Esophagus (tissue), 2 donors: ENCODE measurements around the gene ASAP3. TPM values are rescaled to one million over a fixed set of nuclear protein-coding genes. Genes with fewer than 3 reads are reported as not detected.

Source experiments
- H3K27ac ChIP-seq, 2 donors: one replicate each; pipeline ENCODE4 v1.5.1; 2013; ENCODE audit warnings: low read depth in 2 of 2, mild to moderate bottlenecking in 2 of 2, inconsistent platforms in 1 of 2, low read length in 1 of 2, moderate library complexity in 1 of 2
- H3K27me3 ChIP-seq, 2 donors: one replicate each; pipeline ENCODE4 v1.6.1; 2013; ENCODE audit warnings: low read length in 2 of 2, control low read depth in 1 of 2, mild to moderate bottlenecking in 1 of 2; ENCODE audit not compliant: insufficient read depth in 2 of 2, control insufficient read depth in 1 of 2
- H3K36me3 ChIP-seq, 2 donors: one replicate each; pipeline ENCODE4 v1.6.1; 2013; ENCODE audit warnings: low read length in 1 of 2; ENCODE audit not compliant: control insufficient read depth in 2 of 2, insufficient read depth in 2 of 2
- H3K4me1 ChIP-seq, 2 donors: one replicate each; pipeline ENCODE4 v1.6.1; 2013; ENCODE audit warnings: low read length in 1 of 2; ENCODE audit not compliant: control insufficient read depth in 2 of 2, insufficient read depth in 2 of 2
- H3K4me3 ChIP-seq, 2 donors: one replicate each; pipeline ENCODE4 v1.5.1; 2013; ENCODE audit warnings: low read length in 2 of 2, mild to moderate bottlenecking in 2 of 2, low read depth in 1 of 2, moderate library complexity in 1 of 2
- H3K9me3 ChIP-seq, 2 donors: one replicate each; pipeline ENCODE4 v1.6.1; 2013; ENCODE audit warnings: mild to moderate bottlenecking in 2 of 2, low read depth in 1 of 2, low read length in 1 of 2, moderate library complexity in 1 of 2; ENCODE audit not compliant: control insufficient read depth in 2 of 2, insufficient read depth in 1 of 2
- WGBS, 2 donors: extraction: QIAGEN DNeasy Blood & Tissue Kit; methylation state at CpG; one replicate each; pipeline ENCODE4 v1.1.7; 2013; 5-methylcytosine and 5-hydroxymethylcytosine counted together
- polyA plus RNA-seq, 2 donors: library from polyadenylated mRNA; stranded (reverse); fragments of 200-250 nt; gene quantifications; one replicate each; pipeline ENCODE4 v1.2.3, GENCODE V29; 2013
- donor health status: healthy with polysubstance abuse.
- donor health status: Bipolar disorder and iron deficiency.

ASAP3 gene
- polyA plus RNA-seq, 2 donors, result 32.0 to 32.8 TPM

DNA sequence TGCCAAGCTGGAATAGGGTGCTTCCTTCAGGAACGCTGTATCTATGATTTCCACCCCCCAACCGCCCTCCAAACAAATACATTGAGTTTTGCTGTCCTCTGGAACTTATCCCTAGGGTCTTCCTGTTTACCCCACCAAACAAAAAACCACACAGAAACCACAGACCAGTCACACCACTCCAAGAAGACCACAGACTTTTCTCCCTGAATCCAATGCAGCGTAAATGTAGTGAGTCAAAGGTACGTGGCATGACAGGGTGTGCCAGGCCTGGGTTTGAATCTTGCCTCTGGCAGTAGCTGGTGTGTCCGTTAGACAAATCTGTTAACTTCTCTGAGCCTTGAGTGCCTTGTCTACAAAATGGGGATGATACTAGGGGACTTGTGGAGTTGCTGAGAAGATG, 27.8 kb downstream of the ASAP3 start:
- no peak overlapping the region for H3K27ac ChIP-seq
- WGBS, 2 donors, result 72 to 80% methylated on average over 5 of the region's 5 CpGs
- H3K27me3 ChIP-seq, result no peaks in the 10 kb centered on the region
- H3K36me3 ChIP-seq, result peaks cover 0 to 7% of the 10 kb centered on the region in 2 donors
- no peaks in the 10 kb centered on the region for H3K9me3 ChIP-seq
- H3K4me1 ChIP-seq, result peaks cover 7 to 14% of the 10 kb centered on the region in 2 donors
- H3K4me3 ChIP-seq, result no peak overlapping the region

DNA sequence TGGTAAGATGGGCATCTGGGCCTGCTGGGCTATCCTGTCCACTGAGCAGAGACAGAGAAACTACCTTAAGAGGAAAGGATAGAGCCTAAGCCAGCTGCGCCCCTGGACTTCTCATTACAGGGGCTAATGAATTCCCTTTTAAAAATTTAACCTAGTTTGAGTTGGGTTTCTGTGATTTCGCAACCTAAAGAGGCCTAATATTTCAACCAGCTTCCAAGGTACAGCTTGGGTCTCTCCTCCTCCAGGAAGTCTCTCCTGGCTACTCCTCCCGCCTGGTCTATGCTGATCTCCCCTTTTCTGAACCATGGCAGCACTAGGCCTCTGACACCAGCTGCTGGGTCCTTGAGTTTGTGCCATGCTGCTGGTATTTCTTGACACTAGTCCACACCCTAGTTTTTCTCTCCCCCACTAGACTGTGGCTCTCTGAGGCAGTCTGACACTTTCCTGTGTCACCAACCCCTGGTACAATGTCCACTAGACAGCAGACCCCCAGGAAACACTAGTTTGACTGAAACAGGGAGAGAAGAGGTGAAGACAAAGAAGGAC, 30.5 kb downstream of the ASAP3 start:
- Histone ChIP-seq H3K36me3 (peaks cover 0 to 7% of the 10 kb centered on the region in 2 donors), H3K4me3 (no peak overlapping the region), H3K4me1 (peaks cover 7 to 19% of the 10 kb centered on the region in 2 donors), H3K27me3 (no peaks in the 10 kb centered on the region), H3K27ac (no peak overlapping the region), H3K9me3 (no peaks in the 10 kb centered on the region)
- 92 to 97% methylated on average over 3 of the region's 3 CpGs for WGBS, 2 donors

DNA sequence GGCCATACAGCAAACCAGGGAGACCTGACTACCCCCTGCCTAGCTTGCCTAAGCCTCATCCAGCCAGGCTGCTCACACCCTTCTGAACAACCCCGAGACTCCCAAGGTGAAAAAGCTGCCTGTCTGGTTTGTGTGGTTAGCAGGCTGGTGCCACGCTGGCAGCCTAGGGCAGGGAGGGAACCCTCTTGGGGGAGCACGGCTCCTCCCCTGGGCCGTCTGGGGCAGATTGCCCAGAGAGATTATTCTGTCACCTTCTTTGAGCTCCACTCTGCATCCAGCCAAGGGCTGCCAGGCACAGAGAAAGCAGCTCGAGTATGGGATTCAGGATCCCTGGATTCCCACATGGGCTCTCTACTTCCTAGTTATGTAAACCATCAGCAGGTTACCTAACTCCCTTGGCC, 32.0 kb downstream of the ASAP3 start:
- H3K4me1 ChIP-seq, result peaks cover 7 to 19% of the 10 kb centered on the region in 2 donors
- H3K9me3 ChIP-seq, result no peaks in the 10 kb centered on the region
- no peaks in the 10 kb centered on the region for H3K27me3 ChIP-seq
- H3K27ac ChIP-seq, result peak overlapping the region; percentile 60 to 89
- WGBS, 2 donors, result 22 to 26% methylated on average over 5 of the region's 5 CpGs
- peaks cover 0 to 7% of the 10 kb centered on the region in 2 donors for H3K36me3 ChIP-seq
- H3K4me3 ChIP-seq, result no peak overlapping the region

DNA sequence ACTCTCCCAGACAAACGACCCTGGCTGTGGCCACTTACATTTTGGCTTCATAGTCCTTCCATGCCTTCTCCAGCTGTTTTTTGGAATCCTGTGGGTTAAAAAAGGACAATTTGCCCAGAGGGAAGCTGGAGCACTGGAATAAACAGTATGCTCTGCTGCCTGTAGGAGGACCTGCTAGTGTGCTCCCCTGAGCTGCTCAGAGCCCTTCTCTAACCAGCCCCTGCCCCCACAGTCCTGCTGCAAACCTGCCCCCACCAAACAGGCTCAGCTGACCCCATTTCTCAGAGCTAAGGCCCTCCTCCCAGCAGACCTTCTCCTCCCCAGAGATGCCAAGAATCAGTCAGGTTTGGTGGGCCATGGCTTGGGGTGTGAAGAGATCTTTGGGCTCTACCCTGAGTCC, 32.5 kb downstream of the ASAP3 start:
- Histone ChIP-seq H3K27me3 (no peaks in the 10 kb centered on the region), H3K27ac (peak overlapping the region; percentile 60 to 89), H3K4me1 (peaks cover 7 to 19% of the 10 kb centered on the region in 2 donors), H3K4me3 (no peak overlapping the region), H3K36me3 (peaks cover 0 to 7% of the 10 kb centered on the region in 2 donors), H3K9me3 (no peaks in the 10 kb centered on the region)
- WGBS, 2 donors, result 17 to 26% methylated on average over 1 of the region's 1 CpG

DNA sequence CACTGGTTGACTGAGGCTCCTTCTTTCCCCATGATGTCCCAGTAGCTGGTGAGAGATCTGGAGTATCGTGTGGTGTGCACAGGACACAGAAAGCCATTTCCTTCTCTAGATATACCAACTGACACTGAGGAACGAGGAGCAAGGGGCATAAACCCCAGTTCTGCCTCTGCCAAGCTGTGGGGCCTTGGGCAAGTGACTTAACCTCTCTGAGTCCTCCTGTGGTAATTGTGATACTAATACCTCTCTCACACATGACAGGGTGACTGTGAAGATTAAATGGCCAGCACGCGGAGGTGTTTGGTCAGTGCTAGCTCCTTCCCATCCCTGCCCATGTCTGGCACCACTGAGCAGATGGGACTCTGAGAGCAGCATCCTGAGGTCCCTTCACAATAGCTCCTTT, 33.1 kb downstream of the ASAP3 start:
- H3K36me3 ChIP-seq, result peaks cover 0 to 7% of the 10 kb centered on the region in 2 donors
- H3K4me3 ChIP-seq, result no peak overlapping the region
- no peaks in the 10 kb centered on the region for H3K9me3 ChIP-seq
- H3K27me3 ChIP-seq, result no peaks in the 10 kb centered on the region
- 86 to 91% methylated on average over 4 of the region's 4 CpGs for WGBS, 2 donors
- H3K27ac ChIP-seq, result peak overlapping the region; percentile 60 to 89
- peaks cover 7 to 19% of the 10 kb centered on the region in 2 donors for H3K4me1 ChIP-seq

DNA sequence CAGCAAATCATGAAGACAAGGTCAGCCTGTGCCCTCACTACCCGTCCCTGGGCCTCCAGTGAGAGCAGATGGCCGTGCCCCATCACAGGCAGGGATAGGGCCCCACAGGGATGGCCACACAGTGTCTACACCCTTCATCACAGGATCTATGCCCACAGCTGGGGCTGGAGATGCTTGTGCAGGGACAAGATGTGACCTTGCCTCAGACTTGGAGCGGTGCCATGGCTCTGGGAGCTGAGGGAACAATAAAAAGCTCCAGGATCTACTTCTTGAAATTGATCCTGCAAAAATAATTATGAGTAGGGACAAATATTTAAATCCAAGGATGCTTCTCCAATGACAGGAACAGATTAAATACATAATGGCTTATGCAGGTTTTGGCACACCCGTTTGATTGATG, 34.0 kb downstream of the ASAP3 start:
- Histone ChIP-seq H3K27ac (peak overlapping the region in 1 of 2 donors; percentile 66), H3K4me1 (peaks cover 7 to 19% of the 10 kb centered on the region in 2 donors), H3K27me3 (no peaks in the 10 kb centered on the region), H3K4me3 (no peak overlapping the region), H3K36me3 (peaks cover 0 to 2% of the 10 kb centered on the region in 2 donors), H3K9me3 (no peaks in the 10 kb centered on the region)
- 88 to 89% methylated on average over 4 of the region's 4 CpGs for WGBS, 2 donors

DNA sequence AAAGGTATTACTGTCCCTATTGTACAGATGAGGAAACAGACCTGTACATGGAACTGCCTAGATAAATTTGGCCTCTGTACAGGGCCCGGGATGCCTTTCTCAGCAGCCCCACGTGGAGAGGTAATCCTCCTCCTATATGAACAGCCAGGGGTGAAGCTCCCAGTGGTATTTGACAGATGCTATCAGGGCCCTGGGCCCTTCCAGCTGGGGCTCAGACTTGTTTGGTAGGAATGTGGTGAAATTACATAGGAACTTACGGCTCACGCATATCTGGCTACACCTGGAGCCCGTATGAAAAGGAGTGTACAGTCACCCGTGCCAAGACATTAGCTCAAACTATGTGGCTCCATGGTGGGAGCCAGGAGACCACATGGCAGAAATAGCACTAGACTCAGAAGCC, 34.7 kb downstream of the ASAP3 start:
- no peak overlapping the region for H3K4me3 ChIP-seq
- no peaks in the 10 kb centered on the region for H3K9me3 ChIP-seq
- peak overlapping the region in 1 of 2 donors; percentile 66 for H3K27ac ChIP-seq
- peaks cover 7 to 19% of the 10 kb centered on the region in 2 donors for H3K4me1 ChIP-seq
- 58 to 71% methylated on average over 6 of the region's 6 CpGs for WGBS, 2 donors
- no peaks in the 10 kb centered on the region for H3K27me3 ChIP-seq
- H3K36me3 ChIP-seq, result no peaks in the 10 kb centered on the region

DNA sequence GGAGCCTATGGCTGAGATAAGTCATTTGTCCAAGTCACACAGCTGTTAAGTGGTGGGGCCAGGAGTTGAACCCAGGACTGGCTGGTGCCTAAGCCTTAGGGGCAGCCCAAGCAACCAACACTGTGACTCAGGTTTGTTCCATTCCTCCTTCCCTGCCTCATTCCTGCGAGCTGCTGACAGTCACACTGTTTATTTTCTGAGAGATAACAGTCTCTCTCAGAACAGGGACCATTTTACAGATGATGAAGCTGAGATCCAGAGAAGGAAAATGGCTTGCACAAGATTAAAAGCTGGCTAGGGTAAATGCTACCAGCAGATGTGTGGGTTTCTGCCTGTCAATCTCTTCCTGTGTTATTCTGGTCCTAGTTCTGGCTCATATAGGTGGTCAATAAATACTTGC, 35.1 kb downstream of the ASAP3 start:
- 71 to 82% methylated on average over 1 of the region's 1 CpG for WGBS, 2 donors
- H3K27me3 ChIP-seq, result no peaks in the 10 kb centered on the region
- peaks cover 7 to 19% of the 10 kb centered on the region in 2 donors for H3K4me1 ChIP-seq
- no peaks in the 10 kb centered on the region for H3K9me3 ChIP-seq
- H3K4me3 ChIP-seq, result no peak overlapping the region
- H3K36me3 ChIP-seq, result no peaks in the 10 kb centered on the region
- peak overlapping the region in 1 of 2 donors; percentile 66 for H3K27ac ChIP-seq

DNA sequence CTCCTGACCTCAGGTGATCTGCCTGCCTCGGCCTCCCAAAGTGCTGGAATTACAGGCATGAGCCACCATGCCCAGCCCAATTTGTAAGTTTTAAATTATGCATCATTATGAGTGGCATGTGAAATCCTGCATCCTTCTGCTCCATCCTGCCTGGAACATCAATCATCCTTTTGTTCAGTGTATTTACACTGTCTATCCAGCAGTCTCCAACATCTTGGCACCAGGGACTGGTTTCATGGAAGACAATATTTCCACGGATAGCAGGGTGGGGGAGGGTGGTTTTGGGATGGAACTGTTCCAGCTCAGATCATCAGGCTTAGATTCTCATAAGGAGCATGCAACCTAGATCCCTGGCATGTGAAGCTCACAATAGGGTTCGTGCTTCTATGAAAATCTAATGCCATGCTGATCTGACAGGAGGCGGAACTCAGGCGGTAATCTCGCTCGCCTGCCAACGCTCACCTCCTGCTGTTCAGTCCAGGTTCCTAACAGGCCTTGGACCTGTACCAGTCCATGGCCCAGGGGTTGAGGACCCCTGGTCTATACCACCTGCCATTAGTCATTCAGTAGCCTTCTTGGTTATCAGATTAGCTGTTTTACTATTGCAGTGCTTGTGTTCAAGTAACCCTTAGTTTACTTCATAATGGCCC, 37.2 kb downstream of the ASAP3 start:
- H3K27ac ChIP-seq, result peak overlapping the region in 1 of 2 donors; percentile 3
- H3K9me3 ChIP-seq, result no peaks in the 10 kb centered on the region
- peaks cover 5 to 13% of the 10 kb centered on the region in 2 donors for H3K4me1 ChIP-seq
- H3K27me3 ChIP-seq, result no peaks in the 10 kb centered on the region
- peaks cover 0 to 6% of the 10 kb centered on the region in 2 donors for H3K36me3 ChIP-seq
- 58 to 65% methylated on average over 8 of the region's 8 CpGs for WGBS, 2 donors
- no peak overlapping the region for H3K4me3 ChIP-seq
